Lower leg skin (tissue), 3 donors: ENCODE measurements around the gene NRAS.

ENCODE experiments used
- POLR2A ChIP-seq, 2 donors: fragments of 450-650 bp; IDR thresholded peaks; one replicate each; pipeline ENCODE4 v1.6.1; 2016 to 2017; ENCODE audit warnings: antibody characterized with exemption in 2 of 2, mild to moderate bottlenecking in 1 of 2, moderate library complexity in 1 of 2
- TF ChIP-seq, protein P1 (sequence below), 3 donors: fragments of 450-650 bp; IDR thresholded peaks; one replicate each; pipeline ENCODE4 v1.5.1; 2016; ENCODE audit warnings: antibody characterized with exemption in 3 of 3, mild to moderate bottlenecking in 3 of 3, moderate library complexity in 2 of 3

DNA sequence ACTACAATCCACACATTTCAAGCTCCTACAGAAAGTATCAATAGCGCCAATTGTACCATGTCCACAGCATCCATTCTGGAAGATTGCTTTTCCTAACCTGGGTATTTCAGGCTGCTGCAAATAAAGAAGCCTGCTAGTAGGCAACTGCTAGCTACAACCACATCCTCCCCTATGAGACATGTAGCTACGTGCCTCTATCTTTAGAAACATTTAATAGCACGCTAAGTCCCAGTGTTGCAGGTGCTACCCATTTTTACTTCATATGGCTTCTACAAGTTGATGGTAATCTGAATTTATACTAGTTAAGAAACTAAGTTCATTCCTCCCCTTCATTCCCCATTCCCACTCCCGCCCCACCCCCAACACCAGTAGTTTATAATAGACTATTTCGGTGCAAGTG, 13.8 kb downstream of the NRAS start:
- TF ChIP-seq, protein P1, sequence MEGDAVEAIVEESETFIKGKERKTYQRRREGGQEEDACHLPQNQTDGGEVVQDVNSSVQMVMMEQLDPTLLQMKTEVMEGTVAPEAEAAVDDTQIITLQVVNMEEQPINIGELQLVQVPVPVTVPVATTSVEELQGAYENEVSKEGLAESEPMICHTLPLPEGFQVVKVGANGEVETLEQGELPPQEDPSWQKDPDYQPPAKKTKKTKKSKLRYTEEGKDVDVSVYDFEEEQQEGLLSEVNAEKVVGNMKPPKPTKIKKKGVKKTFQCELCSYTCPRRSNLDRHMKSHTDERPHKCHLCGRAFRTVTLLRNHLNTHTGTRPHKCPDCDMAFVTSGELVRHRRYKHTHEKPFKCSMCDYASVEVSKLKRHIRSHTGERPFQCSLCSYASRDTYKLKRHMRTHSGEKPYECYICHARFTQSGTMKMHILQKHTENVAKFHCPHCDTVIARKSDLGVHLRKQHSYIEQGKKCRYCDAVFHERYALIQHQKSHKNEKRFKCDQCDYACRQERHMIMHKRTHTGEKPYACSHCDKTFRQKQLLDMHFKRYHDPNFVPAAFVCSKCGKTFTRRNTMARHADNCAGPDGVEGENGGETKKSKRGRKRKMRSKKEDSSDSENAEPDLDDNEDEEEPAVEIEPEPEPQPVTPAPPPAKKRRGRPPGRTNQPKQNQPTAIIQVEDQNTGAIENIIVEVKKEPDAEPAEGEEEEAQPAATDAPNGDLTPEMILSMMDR (IDR thresholded peaks at IDR 0.05): no peak
- no peak for TF ChIP-seq POLR2A (IDR thresholded peaks at IDR 0.05)
